HepG2 (cell line): ENCODE measurements around the gene CD4. TPM values are rescaled to one million over a fixed set of nuclear protein-coding genes. Genes with fewer than 3 reads are reported as not detected.
A peak's percentile ranks its signal among the peaks of the same experiment; 100 is the strongest.

Experiments used
- GTF3A ChIP-seq: sonication (generic); formaldehyde crosslinking; conservative IDR thresholded peaks from 2 replicates; pipeline ENCODE4 v1.4.0; 2020; ENCODE audit warnings: mild to moderate bottlenecking, missing genetic modification reagents
- HMGXB4 ChIP-seq, 2 experiments: sonication (generic) in 1 of 2; formaldehyde crosslinking in 1 of 2; IDR thresholded peaks; 2 replicates each; pipeline versions ENCODE4 v1.4.0 to v1.6.1; 2018 to 2020; ENCODE audit warnings: missing genetic modification reagents in 2 of 2, borderline replicate concordance in 1 of 2, low read depth in 1 of 2, mild to moderate bottlenecking in 1 of 2, missing biosample characterization in 1 of 2
- HNRNPL ChIP-seq: fragments of 200-400 bp; formaldehyde crosslinking; IDR thresholded peaks from 2 replicates; pipeline ENCODE4 v1.6.1; 2017; ENCODE audit warnings: mild to moderate bottlenecking, low read depth, low read length
- KMT2A ChIP-seq: sonication (generic); formaldehyde crosslinking; IDR thresholded peaks from 2 replicates; pipeline ENCODE4 v1.4.0; 2020; ENCODE audit warnings: missing genetic modification reagents
- PAWR ChIP-seq: sonication (generic); formaldehyde crosslinking; IDR thresholded peaks from 2 replicates; pipeline ENCODE4 v1.4.0; 2020; ENCODE audit warnings: missing genetic modification reagents, mild to moderate bottlenecking, borderline replicate concordance
- SOX5 ChIP-seq: IDR thresholded peaks from 2 replicates; pipeline ENCODE4 v1.6.1; 2016; ENCODE audit warnings: borderline replicate concordance
- SRSF9 ChIP-seq: fragments of 200-400 bp; formaldehyde crosslinking; IDR thresholded peaks from 2 replicates; pipeline ENCODE4 v1.6.1; 2018; ENCODE audit warnings: borderline replicate concordance, mild to moderate bottlenecking, low read depth, low read length; ENCODE audit not compliant: insufficient read depth, poor library complexity, severe bottlenecking
- ZFP1 ChIP-seq: IDR thresholded peaks from 2 replicates; pipeline ENCODE4 v1.6.1; 2016
- ZNF350 ChIP-seq: sonication (generic); formaldehyde crosslinking; IDR thresholded peaks from 2 replicates; pipeline ENCODE4 v1.4.0; 2020; ENCODE audit warnings: mild to moderate bottlenecking, low read depth, missing genetic modification reagents, borderline replicate concordance
- ZNF362 ChIP-seq: sonication (generic); formaldehyde crosslinking; IDR thresholded peaks from 2 replicates; pipeline ENCODE4 v1.4.0; 2020; ENCODE audit warnings: missing genetic modification reagents, mild to moderate bottlenecking, borderline replicate concordance
- ZNF737 ChIP-seq: sonication (generic); formaldehyde crosslinking; IDR thresholded peaks from 2 replicates; pipeline ENCODE4 v1.5.0; 2020; ENCODE audit warnings: missing genetic modification reagents, mild to moderate bottlenecking, borderline replicate concordance
- ZNF781 ChIP-seq: sonication (generic); formaldehyde crosslinking; IDR thresholded peaks from 2 replicates; pipeline ENCODE4 v1.5.1; 2020; ENCODE audit warnings: borderline replicate concordance, mild to moderate bottlenecking, missing genetic modification reagents; ENCODE audit errors: not compliant biosample characterization
- ZNF878 ChIP-seq: sonication (generic); formaldehyde crosslinking; IDR thresholded peaks from 2 replicates; pipeline ENCODE4 v1.8.1; 2023; ENCODE audit warnings: mild to moderate bottlenecking, missing genetic modification reagents, moderate library complexity
- ZSCAN9 ChIP-seq: IDR thresholded peaks from 2 replicates; pipeline ENCODE4 v1.6.1; 2016; ENCODE audit warnings: borderline replicate concordance
- polyA plus RNA-seq, 8 experiments: library from polyadenylated mRNA; depleted of rRNA in 3 of 8; stranded (reverse) in 7 of 8; unstranded in 1 of 8; fragments of >200 nt; fragmentation: Illumina TruSeq in 4 of 8; extraction: Trizol in 4 of 8; gene quantifications; 2 replicates each; pipeline versions ENCODE4 v1.2.1 to v1.2.3, GENCODE V29; 2011 to 2016; ENCODE audit warnings: low read depth in 4 of 8, missing spikeins in 1 of 8, mixed read lengths in 1 of 8; ENCODE audit not compliant: insufficient read depth in 1 of 8
- total RNA-seq, 5 experiments: library from RNA; depleted of rRNA; stranded (reverse); fragments of >200 nt; fragmentation: Illumina TruSeq; extraction: Trizol; gene quantifications; 2 replicates each; pipeline ENCODE4 v1.2.3, GENCODE V29; 2016; ENCODE audit warnings: low read depth in 1 of 5
- TF ChIP-seq, protein P1 (sequence below): sonication (generic); formaldehyde crosslinking; IDR thresholded peaks from 2 replicates; pipeline ENCODE4 v1.5.1; 2020; ENCODE audit warnings: missing genetic modification reagents, mild to moderate bottlenecking, borderline replicate concordance
- TF ChIP-seq, protein P2 (sequence below), 2 experiments: IDR thresholded peaks; 2 replicates each; pipeline ENCODE4 v1.6.1; 2011 to 2012; ENCODE audit warnings: low read length in 2 of 2, borderline replicate concordance in 1 of 2, low read depth in 1 of 2, mild to moderate bottlenecking in 1 of 2, moderate library complexity in 1 of 2

Gene CD4
- total and polyA plus RNA-seq, 2 of the 13 experiments (the other 11 are each of a cell fraction or from before 2014, with no cell fraction given) = 0.07 to 0.95 TPM

- TF ChIP-seq ZNF362 (CRISPR knock-in tag) = no peak
- 0 out of 2 replicates have a peak, but pooled peaks have one; percentile 45 for TF ChIP-seq HNRNPL
- no peak for TF ChIP-seq ZNF878
- TF ChIP-seq ZNF350 (CRISPR knock-in tag) = peak; percentile 59
- TF ChIP-seq SOX5 (CRISPR knock-in tag) = peak; percentile 52; the same call in 1 of the 2 replicates
- TF ChIP-seq KMT2A (CRISPR knock-in tag) = peak; percentile 33; the same call in 1 of the 2 replicates
- no peak for TF ChIP-seq SRSF9
- TF ChIP-seq, protein P1, sequence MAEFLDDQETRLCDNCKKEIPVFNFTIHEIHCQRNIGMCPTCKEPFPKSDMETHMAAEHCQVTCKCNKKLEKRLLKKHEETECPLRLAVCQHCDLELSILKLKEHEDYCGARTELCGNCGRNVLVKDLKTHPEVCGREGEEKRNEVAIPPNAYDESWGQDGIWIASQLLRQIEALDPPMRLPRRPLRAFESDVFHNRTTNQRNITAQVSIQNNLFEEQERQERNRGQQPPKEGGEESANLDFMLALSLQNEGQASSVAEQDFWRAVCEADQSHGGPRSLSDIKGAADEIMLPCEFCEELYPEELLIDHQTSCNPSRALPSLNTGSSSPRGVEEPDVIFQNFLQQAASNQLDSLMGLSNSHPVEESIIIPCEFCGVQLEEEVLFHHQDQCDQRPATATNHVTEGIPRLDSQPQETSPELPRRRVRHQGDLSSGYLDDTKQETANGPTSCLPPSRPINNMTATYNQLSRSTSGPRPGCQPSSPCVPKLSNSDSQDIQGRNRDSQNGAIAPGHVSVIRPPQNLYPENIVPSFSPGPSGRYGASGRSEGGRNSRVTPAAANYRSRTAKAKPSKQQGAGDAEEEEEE (CRISPR knock-in tag) = no peak
- TF ChIP-seq GTF3A (CRISPR knock-in tag) = no peak
- 0 out of 2 replicates have a peak, but pooled peaks have one; percentile 43 for TF ChIP-seq ZFP1
- TF ChIP-seq PAWR (CRISPR knock-in tag) = no peak
- TF ChIP-seq ZSCAN9 (CRISPR knock-in tag) = no peak
- TF ChIP-seq ZNF781 (CRISPR knock-in tag) = peak; percentile 32
- peak; percentile 92 to 96 for TF ChIP-seq HMGXB4 (CRISPR knock-in tag; IDR thresholded peaks at IDR 0.05; ENCODE audit: borderline replicate concordance in 1 of 2, low read depth in 1 of 2)
- TF ChIP-seq, protein P2, sequence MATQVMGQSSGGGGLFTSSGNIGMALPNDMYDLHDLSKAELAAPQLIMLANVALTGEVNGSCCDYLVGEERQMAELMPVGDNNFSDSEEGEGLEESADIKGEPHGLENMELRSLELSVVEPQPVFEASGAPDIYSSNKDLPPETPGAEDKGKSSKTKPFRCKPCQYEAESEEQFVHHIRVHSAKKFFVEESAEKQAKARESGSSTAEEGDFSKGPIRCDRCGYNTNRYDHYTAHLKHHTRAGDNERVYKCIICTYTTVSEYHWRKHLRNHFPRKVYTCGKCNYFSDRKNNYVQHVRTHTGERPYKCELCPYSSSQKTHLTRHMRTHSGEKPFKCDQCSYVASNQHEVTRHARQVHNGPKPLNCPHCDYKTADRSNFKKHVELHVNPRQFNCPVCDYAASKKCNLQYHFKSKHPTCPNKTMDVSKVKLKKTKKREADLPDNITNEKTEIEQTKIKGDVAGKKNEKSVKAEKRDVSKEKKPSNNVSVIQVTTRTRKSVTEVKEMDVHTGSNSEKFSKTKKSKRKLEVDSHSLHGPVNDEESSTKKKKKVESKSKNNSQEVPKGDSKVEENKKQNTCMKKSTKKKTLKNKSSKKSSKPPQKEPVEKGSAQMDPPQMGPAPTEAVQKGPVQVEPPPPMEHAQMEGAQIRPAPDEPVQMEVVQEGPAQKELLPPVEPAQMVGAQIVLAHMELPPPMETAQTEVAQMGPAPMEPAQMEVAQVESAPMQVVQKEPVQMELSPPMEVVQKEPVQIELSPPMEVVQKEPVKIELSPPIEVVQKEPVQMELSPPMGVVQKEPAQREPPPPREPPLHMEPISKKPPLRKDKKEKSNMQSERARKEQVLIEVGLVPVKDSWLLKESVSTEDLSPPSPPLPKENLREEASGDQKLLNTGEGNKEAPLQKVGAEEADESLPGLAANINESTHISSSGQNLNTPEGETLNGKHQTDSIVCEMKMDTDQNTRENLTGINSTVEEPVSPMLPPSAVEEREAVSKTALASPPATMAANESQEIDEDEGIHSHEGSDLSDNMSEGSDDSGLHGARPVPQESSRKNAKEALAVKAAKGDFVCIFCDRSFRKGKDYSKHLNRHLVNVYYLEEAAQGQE (IDR thresholded peaks at IDR 0.05; ENCODE audit: borderline replicate concordance in 1 of 2, low read depth in 1 of 2, low read length in 2 of 2) = no peak
- TF ChIP-seq ZNF737 = no peak
Measured at GRCh38 chr12:6778574-6779550, 10.5 kb upstream of the CD4 start (continued).
